HepG2 (cell line): ENCODE data around the gene BFSP1. TPM values are rescaled to one million over a fixed set of nuclear protein-coding genes. Genes with fewer than 3 reads are reported as not detected.

ENCODE experiments used
- ATAC-seq: fragments of 200-7000 bp; cut with Tn5 transposase; 3 replicates; pipeline ENCODE4 v1.9.1; 2020; ENCODE audit warnings: mild to moderate bottlenecking, moderate library complexity
- BruUV-seq: library from RNA; stranded (reverse); fragments of 400-500 nt; replicated peaks from 2 replicates; lab custom pipeline; 2021; lab: Mats Ljungman, UMichigan
- CTCF ChIA-PET: fragments of 300-600 bp; formaldehyde crosslinking; extraction: SDS; loops from one replicate; lab custom pipeline; 2021; ENCODE audit warnings: low total read pairs, inconsistent platforms, low intra/inter-chr PET ratio; lab: Yijun Ruan, JAX
- POLR2A ChIA-PET: fragments of 350-600 bp; sonication (Branson Sonifier 250); formaldehyde crosslinking; loops from one replicate; lab custom pipeline; 2020; ENCODE audit warnings: antibody characterized with exemption, inconsistent platforms; lab: Yijun Ruan, JAX
- DNase-seq: peaks from one replicate; pipeline ENCODE4 v3.0.0-alpha.2; 2015; ENCODE audit warnings: low spot score
- FAIRE-seq: peaks from 3 replicates; lab custom pipeline; 2011; peaks lifted over from hg19 to GRCh38; lab: Jason Lieb, UNC
- H2AFZ ChIP-seq: one replicate; pipeline ENCODE4 v1.6.1; 2011; ENCODE audit warnings: low read length, inconsistent platforms
- H3K27ac ChIP-seq: fragments of 300-600 bp; 3 replicates; pipeline ENCODE4 v1.8.0; 2011; ENCODE audit warnings: mixed run types, mild to moderate bottlenecking, mixed read lengths, low read length, inconsistent platforms; ENCODE audit not compliant: insufficient read depth; ENCODE audit errors: extremely low read length
- H3K27me3 ChIP-seq, 2 experiments: fragments of 200-600 bp in 1 of 2; 2 replicates in 1 of 2; 3 replicates in 1 of 2; pipeline versions ENCODE4 v1.6.0 to v1.8.0; 2011; ENCODE audit warnings: low read length in 2 of 2, mild to moderate bottlenecking in 2 of 2, moderate library complexity in 2 of 2, inconsistent platforms in 1 of 2; ENCODE audit not compliant: insufficient read depth in 2 of 2, control insufficient read depth in 1 of 2
- H3K36me3 ChIP-seq, 2 experiments: fragments of 200-600 bp in 1 of 2; replicated peaks in 1 of 2; 2 replicates in 1 of 2; 3 replicates in 1 of 2; pipeline versions ENCODE4 v1.5.1 to v1.8.0; 2011; ENCODE audit warnings: low read length in 2 of 2, inconsistent platforms in 1 of 2; ENCODE audit not compliant: insufficient read depth in 2 of 2, control insufficient read depth in 1 of 2
- H3K4me1 ChIP-seq: 2 replicates; pipeline ENCODE4 v1.5.1; 2012; ENCODE audit warnings: low read length, inconsistent platforms; ENCODE audit not compliant: insufficient read depth
- H3K4me2 ChIP-seq: 2 replicates; pipeline ENCODE4 v1.6.0; 2011; ENCODE audit warnings: low read depth, low read length, inconsistent platforms
- H3K4me3 ChIP-seq, 3 experiments: fragments of 200-600 bp in 1 of 3; sonication (generic), shearing (Covaris generic) in 1 of 3; replicated peaks in 1 of 3; 2 replicates each; pipeline ENCODE4 v1.5.1; 2011 to 2016; ENCODE audit warnings: low read length in 3 of 3, inconsistent platforms in 2 of 3, low read depth in 2 of 3, mild to moderate bottlenecking in 2 of 3, control low read depth in 1 of 3, mixed read lengths in 1 of 3; ENCODE audit not compliant: insufficient read depth in 1 of 3
- H3K79me2 ChIP-seq: one replicate; pipeline ENCODE4 v1.6.1; 2011; ENCODE audit warnings: low read length, inconsistent platforms; ENCODE audit not compliant: insufficient read depth
- H3K9ac ChIP-seq: 2 replicates; pipeline ENCODE4 v1.6.0; 2011; ENCODE audit warnings: mild to moderate bottlenecking, low read depth, low read length, inconsistent platforms; ENCODE audit not compliant: insufficient read depth
- H3K9me3 ChIP-seq: 2 replicates; pipeline ENCODE4 v1.5.1; 2012; ENCODE audit warnings: mild to moderate bottlenecking, low read length
- H4K20me1 ChIP-seq: 2 replicates; pipeline ENCODE4 v1.6.0; 2011; ENCODE audit warnings: inconsistent platforms, mild to moderate bottlenecking, low read length, moderate library complexity; ENCODE audit not compliant: insufficient read depth
- FOSL2 ChIP-seq: sonication (generic); formaldehyde crosslinking; IDR thresholded peaks from 2 replicates; pipeline ENCODE4 v1.4.0; 2020; ENCODE audit warnings: missing genetic modification reagents
- MAFF ChIP-seq: IDR thresholded peaks from 2 replicates; pipeline ENCODE4 v1.6.1; 2011; ENCODE audit warnings: low read depth, low read length, improper control_type of control experiment
- MAFK ChIP-seq, 2 experiments: IDR thresholded peaks in 1 of 2; conservative IDR thresholded peaks in 1 of 2; 2 replicates each; pipeline ENCODE4 v1.6.1; 2011; ENCODE audit warnings: improper control_type of control experiment in 2 of 2, low read length in 2 of 2
- NCOR1 ChIP-seq: fragments of 200-600 bp; sonication (generic); IDR thresholded peaks from 2 replicates; pipeline ENCODE4 v1.7.0; 2017; ENCODE audit warnings: antibody characterized with exemption, low read length, borderline replicate concordance
- NFE2 ChIP-seq: sonication (generic); formaldehyde crosslinking; IDR thresholded peaks from 2 replicates; pipeline ENCODE4 v1.4.0; 2020; ENCODE audit warnings: missing genetic modification reagents
- NFE2L2 ChIP-seq: fragments of 150-350 bp; IDR thresholded peaks from 2 replicates; pipeline ENCODE4 v1.6.1; 2014; ENCODE audit warnings: low read length
- SNAI1 ChIP-seq: sonication (generic); formaldehyde crosslinking; IDR thresholded peaks from 2 replicates; pipeline ENCODE4 v1.5.0; 2020; ENCODE audit warnings: mild to moderate bottlenecking, missing genetic modification reagents, borderline replicate concordance
- TBX3 ChIP-seq: fragments of 450-650 bp; IDR thresholded peaks from 2 replicates; pipeline ENCODE4 v1.6.1; 2017; ENCODE audit warnings: antibody characterized with exemption, mild to moderate bottlenecking, inconsistent platforms, borderline replicate concordance
- ZNF20 ChIP-seq: sonication (generic); formaldehyde crosslinking; IDR thresholded peaks from 2 replicates; pipeline ENCODE4 v1.4.0; 2020; ENCODE audit warnings: mild to moderate bottlenecking, moderate library complexity, missing genetic modification reagents
- WGBS: methylation state at CpG from one replicate; pipeline ENCODE4 v1.1.6; 2017; ENCODE audit warnings: low lambda C conversion rate; 5-methylcytosine and 5-hydroxymethylcytosine counted together
- in situ Hi-C: cut with HindIII; loops from 2 replicates; pipeline ENCODE4 v1.10.0; 2017; ENCODE audit warnings: low pct_unique_long_range_greater_than_20kb; ENCODE audit not compliant: extremely low pct_ligation_motif_present
- intact Hi-C: fragments of 100-400 bp; cut with micrococcal nuclease; formaldehyde crosslinking; loops from one replicate; pipeline ENCODE4 v1.10.0; 2022; ENCODE audit not compliant: unreplicated experiment
- polyA plus RNA-seq, 8 experiments: library from polyadenylated mRNA; depleted of rRNA in 3 of 8; stranded (reverse) in 7 of 8; unstranded in 1 of 8; fragments of >200 nt; fragmentation: Illumina TruSeq in 4 of 8; extraction: Trizol in 4 of 8; gene quantifications; 2 replicates each; pipeline versions ENCODE4 v1.2.1 to v1.2.3, GENCODE V29; 2011 to 2016; ENCODE audit warnings: low read depth in 4 of 8, missing spikeins in 1 of 8, mixed read lengths in 1 of 8; ENCODE audit not compliant: insufficient read depth in 1 of 8
- total RNA-seq, 5 experiments: library from RNA; depleted of rRNA; stranded (reverse); fragments of >200 nt; fragmentation: Illumina TruSeq; extraction: Trizol; gene quantifications; 2 replicates each; pipeline ENCODE4 v1.2.3, GENCODE V29; 2016; ENCODE audit warnings: low read depth in 1 of 5

The BFSP1 gene
- total and polyA plus RNA-seq, 2 of the 13 experiments (the other 11 are each of a cell fraction or from before 2014, with no cell fraction given) = 0.22 to 0.26 TPM

- no peaks in the 10 kb centered on the region for H3K27me3 ChIP-seq
- peaks cover 36% of the 10 kb centered on the region for H3K4me1 ChIP-seq
- ATAC-seq = peak; percentile 50
- no peaks in the 10 kb centered on the region for H3K9me3 ChIP-seq
- H3K4me2 ChIP-seq = no peak overlapping the region
- no TSS peak for BruUV-seq
- H4K20me1 ChIP-seq = no peaks in the 10 kb centered on the region
- intact Hi-C loops = no loop called here
- POLR2A ChIA-PET = interaction anchor here (1.2 kb wide), 1 partner anchor 11 kb away, joined by 3 read pairs; no protein-coding TSS in a partner anchor
- no peaks in the 10 kb centered on the region for H3K79me2 ChIP-seq
- TF ChIP-seq ZNF20 (CRISPR knock-in tag) = no peak
- no peak for TF ChIP-seq SNAI1
- peak; percentile 85 for TF ChIP-seq NFE2L2
- TF ChIP-seq NFE2 = peak; percentile 84; the same call in 1 of the 2 replicates
- 0 out of 4 replicates have a peak, but pooled peaks have one; percentile 1 to 11 for TF ChIP-seq MAFK (conservative IDR thresholded peaks at IDR 0.05 in 1 of 2, IDR thresholded peaks at IDR 0.05 in 1 of 2; ENCODE audit: low read length in 2 of 2)
- TF ChIP-seq NCOR1 = no peak
- 0 out of 2 replicates have a peak, but pooled peaks have one; percentile 14 for TF ChIP-seq MAFF
- 0 out of 2 replicates have a peak, but pooled peaks have one; percentile 10 for TF ChIP-seq FOSL2 (CRISPR knock-in tag)
- peak; percentile 63; the same call in 1 of the 2 replicates for TF ChIP-seq TBX3
- TF ChIP-seq, all 625 proteins: peak for 6
- Histone ChIP-seq H3K36me3 (no peaks in the 10 kb centered on the region), H3K9ac (no peak overlapping the region), H3K4me3 (no peak overlapping the region), H3K27ac (no peak overlapping the region), H2AFZ (peak overlapping the region; percentile 37)
- 44% methylated on average over 2 of the region's 2 CpGs for WGBS
- CTCF ChIA-PET = no interaction called here
- DNase-seq = peak; percentile 65
- in situ Hi-C loops = no loop called here
- FAIRE-seq = no peak
These were observed 31.7 kb upstream of the BFSP1 start for GRCh38 chr20:17562804-17563305.
